ENCODE results near the gene TRIM54.

DNA sequence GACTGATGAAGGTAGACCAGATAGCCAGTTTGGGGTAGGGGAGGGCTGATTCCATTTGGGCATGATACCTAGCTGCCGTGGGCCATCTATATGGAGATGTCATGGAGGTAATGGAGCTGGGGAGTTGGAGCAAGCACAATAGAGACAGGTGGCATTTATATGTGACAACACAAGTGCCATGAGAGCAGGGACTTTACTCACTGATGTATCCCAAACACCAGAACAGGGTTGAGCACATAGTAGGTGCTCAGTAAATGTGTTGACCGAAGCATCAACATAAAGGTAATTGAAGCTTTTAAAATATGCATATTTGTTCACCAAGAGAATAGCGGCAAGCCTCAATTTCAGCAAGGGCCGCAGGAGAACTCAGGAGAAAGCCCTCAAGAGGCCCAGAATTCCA is 34.3 kb upstream of the TRIM54 start:
- TF ChIP-seq EZH2 (IDR thresholded peaks at IDR 0.05): no peak
- no peak for TF ChIP-seq POLR2AphosphoS5 (IDR thresholded peaks at IDR 0.05; ENCODE audit: borderline replicate concordance, low read depth, low read length)

Measured in SK-N-MC (cell line).